GM19395 (cell line): Measurements from ENCODE around the gene ATP2A2.
A peak's percentile ranks its signal among the peaks of the same experiment; 100 is the strongest.
"Not testable (repeated sequence)": the region's sequence is repeated elsewhere in the genome, so short reads cannot be mapped to it uniquely, and the experiment has no call there.

ENCODE experiments used
- ATAC-seq: cut with Tn5 transposase; IDR thresholded peaks from one replicate; pipeline ENCODE4 v1.9.1; 2021; ENCODE audit warnings: mild to moderate bottlenecking, moderate library complexity; ENCODE audit not compliant: unreplicated experiment

The ATP2A2 gene

GRCh38 chr12:110365489-110366320 is 84.7 kb downstream of the ATP2A2 start:
- ATAC-seq = no peak

- ATAC-seq = no peak
Observed at GRCh38 chr12:110366321-110367142, 85.5 kb downstream of the ATP2A2 start.

- ATAC-seq = no peak
Observed at GRCh38 chr12:110367181-110367864, 86.3 kb downstream of the ATP2A2 start.

GRCh38 chr12:110369992-110370391 is 88.9 kb downstream of the ATP2A2 start:
- ATAC-seq = no peak

- ATAC-seq = no peak
Observed at GRCh38 chr12:110370732-110371231, 89.7 kb downstream of the ATP2A2 start.

- ATAC-seq = peak; percentile 77
Observed at GRCh38 chr12:110371408-110372055, 90.5 kb downstream of the ATP2A2 start.

GRCh38 chr12:110372056-110372425 is 91.0 kb downstream of the ATP2A2 start:
- no peak for ATAC-seq

- no peak for ATAC-seq
Observed at GRCh38 chr12:110373025-110373424, 92.0 kb downstream of the ATP2A2 start.

GRCh38 chr12:110373425-110373824 is 92.4 kb downstream of the ATP2A2 start:
- ATAC-seq = no peak

- no peak for ATAC-seq
Observed at GRCh38 chr12:110373962-110374611, 93.0 kb downstream of the ATP2A2 start.

GRCh38 chr12:110378131-110378790 is 97.2 kb downstream of the ATP2A2 start:
- ATAC-seq = not testable (repeated sequence)

- ATAC-seq = no peak
Observed at GRCh38 chr12:110379197-110379596, 98.2 kb downstream of the ATP2A2 start.

- ATAC-seq = no peak
Observed at GRCh38 chr12:110379631-110380030, 98.6 kb downstream of the ATP2A2 start.

- ATAC-seq = no peak
Observed at GRCh38 chr12:110382683-110383082, 101.6 kb downstream of the ATP2A2 start.
